ENCODE data around the gene LRRC52. TPM values are rescaled to one million over a fixed set of nuclear protein-coding genes. Genes with fewer than 3 reads are reported as not detected.

LRRC52 gene
- total and polyA plus RNA-seq, 2 donors (not counting 1 experiment from before 2014, with no cell fraction given) = not detected

DNA sequence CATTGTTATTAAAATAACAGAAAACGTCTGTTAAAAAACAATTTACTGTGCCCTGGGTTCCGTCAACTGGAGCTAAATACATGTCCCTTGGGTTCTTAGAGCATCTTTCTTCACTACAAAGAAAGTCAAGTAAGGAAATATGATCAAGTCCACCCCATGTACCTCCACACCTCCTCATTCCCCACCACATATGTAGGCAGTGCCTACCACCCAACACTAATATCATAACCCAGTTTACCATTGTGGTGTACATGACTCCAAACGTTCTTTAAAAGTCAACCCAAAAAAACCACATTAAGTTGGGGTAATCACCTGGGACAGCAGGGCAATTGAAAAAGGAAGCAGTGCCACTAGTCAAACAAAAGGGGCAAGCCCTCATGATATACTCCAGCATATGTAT, 7.8 kb upstream of the LRRC52 start:
- Mint-ChIP-seq H3K27me3 (peaks cover 55% of the 10 kb centered on the region), H3K27ac (no peak overlapping the region), H3K9me3 (ENCODE audit: insufficient read depth) (no peaks in the 10 kb centered on the region), H3K4me3 (no peak overlapping the region), H3K4me1 (no peaks in the 10 kb centered on the region)
- Histone ChIP-seq H4K20me1 (ENCODE audit: control insufficient read depth, insufficient read depth, low read length, poor library complexity, severe bottlenecking) (no peaks in the 10 kb centered on the region), H3K27ac (ENCODE audit: low read length in 2 of 2) (no peak overlapping the region), H3K4me2 (replicated peaks; ENCODE audit: low read depth, low read length, poor library complexity, severe bottlenecking) (no peak overlapping the region), H3K9me3 (ENCODE audit: control extremely low read depth in 1 of 3, control insufficient read depth in 2 of 3, insufficient read depth in 1 of 3, low read length in 2 of 3) (no peaks in the 10 kb centered on the region), H3K79me2 (ENCODE audit: control insufficient read depth, insufficient read depth, low read length) (no peaks in the 10 kb centered on the region), H3K36me3 (replicated peaks in 1 of 2; ENCODE audit: control extremely low read depth in 1 of 2, control insufficient read depth in 1 of 2, extremely low read depth in 1 of 2, insufficient read depth in 2 of 2, low read length in 1 of 2) (no peaks in the 10 kb centered on the region), H3K4me3 (ENCODE audit: control extremely low read depth in 1 of 5, extremely low read depth in 1 of 5, insufficient read depth in 1 of 5, low read depth in 2 of 5, low read length in 4 of 5) (no peak overlapping the region), H3K27me3 (replicated peaks in 1 of 4; ENCODE audit: control extremely low read depth in 1 of 4, control insufficient read depth in 3 of 4, insufficient read depth in 4 of 4, low read length in 3 of 4) (peaks cover 0 to 12% (median 1%) of the 10 kb centered on the region in 4 experiments), H3K9ac (ENCODE audit: low read length) (no peak overlapping the region), H3K4me1 (ENCODE audit: control insufficient read depth in 2 of 2, insufficient read depth in 2 of 2, low read length in 2 of 2) (no peaks in the 10 kb centered on the region), H2AFZ (ENCODE audit: insufficient read depth, low read depth, low read length, poor library complexity, severe bottlenecking) (no peak overlapping the region)
- ChIA-PET POLR2A (no interaction called here), CTCF (no interaction called here)
- ATAC-seq (ENCODE audit: low read depth) (no peak), DNase-seq (no peak)
- intact Hi-C loops (cut with micrococcal nuclease) = no loop called here
- WGBS (ENCODE audit: insufficient coverage) = 60% methylated on average over 1 of the region's 3 CpGs
- TF ChIP-seq EZH2 (IDR thresholded peaks at IDR 0.05; ENCODE audit: borderline replicate concordance, insufficient read depth, low read depth, low read length, poor library complexity, severe bottlenecking) = no peak
- TF ChIP-seq, protein P1, sequence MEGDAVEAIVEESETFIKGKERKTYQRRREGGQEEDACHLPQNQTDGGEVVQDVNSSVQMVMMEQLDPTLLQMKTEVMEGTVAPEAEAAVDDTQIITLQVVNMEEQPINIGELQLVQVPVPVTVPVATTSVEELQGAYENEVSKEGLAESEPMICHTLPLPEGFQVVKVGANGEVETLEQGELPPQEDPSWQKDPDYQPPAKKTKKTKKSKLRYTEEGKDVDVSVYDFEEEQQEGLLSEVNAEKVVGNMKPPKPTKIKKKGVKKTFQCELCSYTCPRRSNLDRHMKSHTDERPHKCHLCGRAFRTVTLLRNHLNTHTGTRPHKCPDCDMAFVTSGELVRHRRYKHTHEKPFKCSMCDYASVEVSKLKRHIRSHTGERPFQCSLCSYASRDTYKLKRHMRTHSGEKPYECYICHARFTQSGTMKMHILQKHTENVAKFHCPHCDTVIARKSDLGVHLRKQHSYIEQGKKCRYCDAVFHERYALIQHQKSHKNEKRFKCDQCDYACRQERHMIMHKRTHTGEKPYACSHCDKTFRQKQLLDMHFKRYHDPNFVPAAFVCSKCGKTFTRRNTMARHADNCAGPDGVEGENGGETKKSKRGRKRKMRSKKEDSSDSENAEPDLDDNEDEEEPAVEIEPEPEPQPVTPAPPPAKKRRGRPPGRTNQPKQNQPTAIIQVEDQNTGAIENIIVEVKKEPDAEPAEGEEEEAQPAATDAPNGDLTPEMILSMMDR (IDR thresholded peaks at IDR 0.05) = no peak

GRCh38 chr1:165537356-165538109, 6.3 kb upstream of the LRRC52 start:
- no peak overlapping the region for H3K27ac Mint-ChIP-seq
- no peak overlapping the region for H3K27ac ChIP-seq (ENCODE audit: low read length in 2 of 2)
- H3K4me1 ChIP-seq (ENCODE audit: control insufficient read depth in 2 of 2, insufficient read depth in 2 of 2, low read length in 2 of 2) = no peaks in the 10 kb centered on the region
- ChIA-PET CTCF (interaction anchor here (0.6 kb wide), 1 partner anchor 414 kb away, joined by 3 read pairs; no protein-coding TSS in a partner anchor), POLR2A (no interaction called here)
- peaks cover 0 to 8% (median 1%) of the 10 kb centered on the region in 4 experiments for H3K27me3 ChIP-seq (replicated peaks in 1 of 4; ENCODE audit: control extremely low read depth in 1 of 4, control insufficient read depth in 3 of 4, insufficient read depth in 4 of 4, low read length in 3 of 4)
- no peak overlapping the region for H3K4me2 ChIP-seq (replicated peaks; ENCODE audit: low read depth, low read length, poor library complexity, severe bottlenecking)
- intact Hi-C loops (cut with micrococcal nuclease) = no loop called here
- no peak overlapping the region for H2AFZ ChIP-seq (ENCODE audit: insufficient read depth, low read depth, low read length, poor library complexity, severe bottlenecking)
- no peak overlapping the region for H3K4me3 ChIP-seq (ENCODE audit: control extremely low read depth in 1 of 5, extremely low read depth in 1 of 5, insufficient read depth in 1 of 5, low read depth in 2 of 5, low read length in 4 of 5)
- no peak overlapping the region for H3K4me3 Mint-ChIP-seq
- H3K9me3 ChIP-seq (ENCODE audit: control extremely low read depth in 1 of 3, control insufficient read depth in 2 of 3, insufficient read depth in 1 of 3, low read length in 2 of 3) = no peaks in the 10 kb centered on the region
- H3K36me3 ChIP-seq (replicated peaks in 1 of 2; ENCODE audit: control extremely low read depth in 1 of 2, control insufficient read depth in 1 of 2, extremely low read depth in 1 of 2, insufficient read depth in 2 of 2, low read length in 1 of 2) = no peaks in the 10 kb centered on the region
- H4K20me1 ChIP-seq (ENCODE audit: control insufficient read depth, insufficient read depth, low read length, poor library complexity, severe bottlenecking) = no peaks in the 10 kb centered on the region
- no peaks in the 10 kb centered on the region for H3K9me3 Mint-ChIP-seq (ENCODE audit: insufficient read depth)
- no peaks in the 10 kb centered on the region for H3K79me2 ChIP-seq (ENCODE audit: control insufficient read depth, insufficient read depth, low read length)
- no peaks in the 10 kb centered on the region for H3K4me1 Mint-ChIP-seq
- H3K27me3 Mint-ChIP-seq = peaks cover 56% of the 10 kb centered on the region
- ATAC-seq (ENCODE audit: low read depth) (no peak), DNase-seq (no peak)
- no peak for TF ChIP-seq EZH2 (IDR thresholded peaks at IDR 0.05; ENCODE audit: borderline replicate concordance, insufficient read depth, low read depth, low read length, poor library complexity, severe bottlenecking)
- TF ChIP-seq, protein P1 (IDR thresholded peaks at IDR 0.05) = no peak
- H3K9ac ChIP-seq (ENCODE audit: low read length) = no peak overlapping the region
- 57% methylated on average over 8 of the region's 14 CpGs for WGBS (ENCODE audit: insufficient coverage)

Data from B cell (primary cell).